Putamen (tissue), 1 donor: ENCODE measurements around the gene PLA2G15.

ENCODE experiments used
- DNase-seq: peaks from one replicate; pipeline ENCODE4 v3.0.0-alpha.2; 2016; ENCODE audit warnings: low spot score

The PLA2G15 gene

GRCh38 chr16:68244903-68245853 is at the start of gene PLA2G15:
Gene PLA2G15, plus strand, starts transcription at chr16:68245373. Its CDS starts 54 bp downstream, at chr16:68245427.
- DNase-seq = peak; percentile 93

- no peak for DNase-seq
Measured at GRCh38 chr16:68197250-68197649, 47.9 kb upstream of the PLA2G15 start.

- no peak for DNase-seq
Measured at GRCh38 chr16:68200088-68200783, 44.9 kb upstream of the PLA2G15 start.

- DNase-seq = peak; percentile 54
Measured at GRCh38 chr16:68202091-68202519, 43.1 kb upstream of the PLA2G15 start.

GRCh38 chr16:68206245-68206644 is 38.9 kb upstream of the PLA2G15 start:
- DNase-seq = no peak

GRCh38 chr16:68214726-68215125 is 30.4 kb upstream of the PLA2G15 start:
- DNase-seq = no peak

- DNase-seq = no peak
Measured at GRCh38 chr16:68215302-68215701, 29.9 kb upstream of the PLA2G15 start.

- no peak for DNase-seq
Measured at GRCh38 chr16:68216240-68216639, 28.9 kb upstream of the PLA2G15 start.

GRCh38 chr16:68217506-68217905 is 27.7 kb upstream of the PLA2G15 start:
- DNase-seq = no peak

GRCh38 chr16:68219725-68220351 is 25.3 kb upstream of the PLA2G15 start:
- DNase-seq = no peak

- no peak for DNase-seq
Measured at GRCh38 chr16:68223072-68223471, 22.1 kb upstream of the PLA2G15 start.

- no peak for DNase-seq
Measured at GRCh38 chr16:68226116-68226515, 19.1 kb upstream of the PLA2G15 start.

GRCh38 chr16:68227183-68227793 is 17.9 kb upstream of the PLA2G15 start:
- DNase-seq = no peak

GRCh38 chr16:68227850-68228553 is 17.2 kb upstream of the PLA2G15 start:
- no peak for DNase-seq

GRCh38 chr16:68228652-68229051 is 16.5 kb upstream of the PLA2G15 start:
- DNase-seq = no peak

- peak; percentile 62 for DNase-seq
Measured at GRCh38 chr16:68229431-68230175, 15.6 kb upstream of the PLA2G15 start.

- DNase-seq = no peak
Measured at GRCh38 chr16:68230176-68230571, 15.0 kb upstream of the PLA2G15 start.

- no peak for DNase-seq
Measured at GRCh38 chr16:68230956-68231355, 14.2 kb upstream of the PLA2G15 start.

GRCh38 chr16:68231384-68232136 is 13.6 kb upstream of the PLA2G15 start:
- no peak for DNase-seq

GRCh38 chr16:68232335-68232734 is 12.8 kb upstream of the PLA2G15 start:
- no peak for DNase-seq
